Measurements from ENCODE around the gene KLHL18.
"Not testable (repeated sequence)": the region's sequence is repeated elsewhere in the genome, so short reads cannot be mapped to it uniquely, and the experiment has no call there.

Gene KLHL18

DNA sequence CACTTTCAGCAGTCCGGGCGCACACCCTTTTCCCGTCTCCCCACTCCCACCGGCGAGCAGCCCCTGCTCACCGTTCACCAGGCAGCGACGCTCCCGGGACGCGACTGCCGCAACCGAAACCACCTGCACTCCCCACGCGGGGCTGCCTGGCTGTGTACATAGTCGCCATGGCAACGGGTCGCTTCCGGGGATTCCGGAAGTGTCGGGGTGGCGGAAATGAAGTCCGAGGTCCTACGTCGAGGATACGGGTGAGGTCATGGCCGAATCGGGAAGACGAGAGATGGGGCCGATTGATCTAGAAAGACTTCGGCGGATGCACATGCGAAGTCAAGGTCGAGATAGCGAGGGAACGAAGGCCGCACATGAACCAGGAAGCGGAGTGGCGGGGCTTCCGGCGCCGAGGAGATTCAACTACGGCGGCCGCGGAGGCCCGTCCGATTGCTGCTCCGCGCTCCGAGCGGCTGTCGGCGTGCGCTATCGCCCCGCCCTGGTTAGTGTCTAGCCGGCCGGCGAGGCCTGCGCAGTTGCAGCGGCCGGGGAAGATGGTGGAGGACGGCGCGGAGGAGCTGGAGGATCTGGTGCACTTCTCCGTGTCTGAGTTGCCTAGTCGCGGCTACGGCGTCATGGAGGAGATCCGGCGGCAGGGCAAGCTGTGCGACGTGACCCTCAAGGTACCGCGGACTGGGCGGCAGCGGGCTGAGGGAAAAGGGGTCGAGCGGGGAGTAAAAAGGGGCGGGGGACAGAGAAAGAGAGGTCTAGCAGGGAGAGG lies at the start of gene KLHL18, which contains the start of gene KIF9:
Gene KLHL18, plus strand, starts transcription at position 521 of the 769 bp plus-strand sequence. Its CDS starts 22 bp downstream, at position 543.
Gene KIF9, minus strand, starts transcription at position 376 of the 769 bp plus-strand sequence. CDS start 5,425 bp downstream, outside the sequence.
- DNase-seq, result peak; percentile 97

DNA sequence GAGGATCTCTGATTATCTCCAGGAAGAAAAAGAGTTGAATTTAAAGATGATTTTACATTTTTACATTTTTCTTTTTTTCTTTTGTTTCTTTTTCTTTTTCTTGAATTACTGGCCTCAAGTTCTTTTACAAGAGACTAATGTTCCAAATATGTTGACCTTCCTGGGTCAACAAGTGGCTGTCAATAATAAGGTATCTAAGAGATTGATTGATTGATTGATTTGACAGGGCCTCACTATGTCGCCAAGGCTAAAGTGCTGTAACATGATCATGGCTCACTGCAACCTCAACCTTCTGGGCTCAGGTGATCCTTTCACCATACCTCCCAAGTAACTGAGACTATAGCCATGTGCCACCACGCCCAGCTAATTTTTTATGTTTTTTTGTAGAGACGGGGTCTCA lies 44.7 kb upstream of the KLHL18 start:
- DNase-seq, result no peak

DNA sequence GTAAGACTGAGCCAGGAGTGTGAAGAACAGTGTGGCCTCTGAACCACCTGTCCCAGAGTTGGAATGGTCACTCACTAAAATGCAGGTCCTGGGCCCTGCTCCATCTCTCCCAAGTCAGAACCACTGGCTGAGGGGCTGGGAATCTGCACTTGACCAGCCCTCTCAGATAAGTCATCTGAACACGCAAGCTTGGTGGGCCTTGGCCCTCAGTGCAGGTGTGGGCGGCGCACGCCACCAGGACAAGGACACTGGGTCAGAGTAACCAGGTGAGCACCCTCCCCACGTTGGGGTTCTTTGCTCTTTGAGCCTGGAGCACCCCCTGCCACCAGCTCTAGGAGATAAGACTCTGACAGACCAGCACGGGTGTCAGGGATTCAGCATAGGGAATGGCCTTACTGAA lies 42.8 kb upstream of the KLHL18 start:
- no peak for DNase-seq

DNA sequence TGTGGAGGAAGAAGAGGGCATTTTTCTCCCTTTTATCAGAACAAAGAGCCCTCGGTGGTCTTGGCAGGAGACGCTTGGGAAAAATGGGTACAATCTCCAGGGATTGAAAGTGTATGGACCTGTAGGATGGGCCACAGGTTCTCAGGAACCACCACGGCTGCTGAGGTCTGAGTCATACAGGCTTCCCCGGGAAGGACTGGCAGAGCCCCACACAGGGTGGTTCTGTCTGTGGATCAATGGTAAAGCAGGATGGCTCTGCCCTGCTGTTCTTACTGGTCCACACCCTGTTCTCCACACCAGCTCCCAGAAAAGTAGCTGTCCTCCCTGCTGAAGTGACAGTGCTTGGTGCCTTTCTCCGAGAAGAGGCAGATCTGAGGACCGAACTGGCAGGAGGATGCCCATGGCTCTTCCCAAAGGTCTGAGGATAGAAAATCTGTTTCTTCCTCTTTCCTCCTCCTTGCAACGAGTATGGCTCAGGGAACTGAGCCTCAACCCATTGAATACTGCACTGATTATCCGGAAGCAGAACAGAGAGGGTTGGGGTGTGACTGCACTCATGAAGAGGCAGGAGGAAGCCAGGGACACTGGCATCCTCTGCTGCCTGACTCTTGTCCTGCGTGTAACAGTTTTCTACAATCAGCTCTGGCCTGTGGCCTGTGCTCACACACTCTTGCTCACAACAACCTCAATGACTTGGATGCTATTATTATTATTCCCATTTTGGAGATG lies 39.2 kb upstream of the KLHL18 start:
- no peak for DNase-seq

GRCh38 chr3:47244531-47245100 lies 38.1 kb upstream of the KLHL18 start:
- DNase-seq, result no peak

- DNase-seq, result no peak
These were observed 37.5 kb upstream of the KLHL18 start for GRCh38 chr3:47245271-47245670.

DNA sequence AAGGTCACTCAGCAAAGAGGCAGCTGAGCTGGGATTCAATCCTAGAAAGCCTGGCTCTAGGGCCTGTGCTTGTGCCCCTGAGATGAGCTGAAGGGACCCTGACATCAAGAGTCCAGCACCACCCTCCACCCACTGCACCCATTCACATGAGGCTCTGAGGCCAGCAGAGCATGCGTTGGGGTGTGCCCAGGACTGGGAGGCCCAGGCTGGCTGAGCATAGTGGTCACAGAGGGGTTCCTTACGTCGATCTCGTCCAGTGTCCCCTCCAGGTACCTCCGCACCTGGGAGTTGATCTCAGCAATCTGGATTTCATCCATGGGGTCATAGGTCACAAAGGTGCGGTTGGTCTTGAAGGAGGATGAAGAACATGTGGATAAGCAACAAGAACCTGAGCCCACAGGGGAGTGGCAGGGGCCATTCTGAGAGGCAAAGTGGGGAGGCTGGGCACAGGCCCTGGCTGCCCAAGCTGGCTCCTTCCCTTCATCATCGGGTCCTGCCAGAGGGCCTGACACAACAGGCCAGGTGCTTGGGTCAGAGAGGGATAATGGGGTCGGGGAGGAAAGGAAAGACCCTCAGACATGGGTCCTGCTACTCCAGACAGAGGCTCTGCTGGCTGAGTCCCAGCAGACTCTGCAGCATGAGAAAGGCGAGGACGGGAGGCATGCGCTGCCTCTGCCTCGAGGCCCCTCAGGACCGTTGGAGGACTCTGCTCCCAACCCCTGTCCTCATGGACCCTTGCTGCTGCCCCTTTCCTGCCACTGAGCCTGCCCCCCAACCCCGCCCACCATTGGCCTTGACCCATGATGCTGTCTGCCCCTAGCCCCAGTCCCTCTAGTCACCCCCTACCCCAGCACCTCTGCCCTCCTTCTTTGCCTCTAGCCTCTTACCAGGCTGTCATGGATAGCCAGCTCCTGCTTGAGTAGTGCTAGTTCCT lies 35.3 kb upstream of the KLHL18 start:
- DNase-seq, result no peak

DNA sequence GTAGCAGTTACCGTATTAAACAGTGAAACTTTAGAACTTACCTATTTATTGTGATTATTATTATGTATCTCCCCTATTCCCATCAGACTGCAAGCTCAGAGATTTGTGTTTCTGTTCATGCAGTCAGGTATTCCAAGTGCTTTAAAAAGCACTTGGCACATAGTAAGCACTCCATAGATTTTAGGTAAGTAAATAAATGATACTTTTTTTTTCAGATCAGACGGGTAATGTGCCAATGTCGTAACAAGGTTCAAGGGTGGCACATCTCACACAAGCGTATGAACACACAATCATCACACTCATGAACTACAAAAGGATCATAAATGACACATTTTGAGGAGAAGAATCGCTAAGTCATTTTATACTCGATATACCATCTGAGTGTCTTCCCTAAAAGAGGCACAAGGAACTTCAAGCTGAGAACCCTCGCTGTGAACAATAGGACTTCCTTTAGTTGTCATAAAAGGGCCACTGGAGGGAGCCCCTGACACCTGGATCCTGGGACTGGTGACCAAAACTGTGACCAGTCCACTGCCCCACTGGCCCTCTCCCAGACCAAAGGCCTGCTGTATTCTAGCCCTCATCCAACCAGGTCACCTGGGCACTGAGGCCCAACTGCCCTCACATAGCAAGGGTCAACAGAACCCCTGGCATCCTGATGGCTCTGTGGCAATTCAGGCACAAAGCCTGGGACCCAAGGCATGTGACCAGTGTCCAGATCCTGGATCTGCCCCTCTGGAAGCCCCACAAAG lies 32.3 kb upstream of the KLHL18 start:
- no peak for DNase-seq

DNA sequence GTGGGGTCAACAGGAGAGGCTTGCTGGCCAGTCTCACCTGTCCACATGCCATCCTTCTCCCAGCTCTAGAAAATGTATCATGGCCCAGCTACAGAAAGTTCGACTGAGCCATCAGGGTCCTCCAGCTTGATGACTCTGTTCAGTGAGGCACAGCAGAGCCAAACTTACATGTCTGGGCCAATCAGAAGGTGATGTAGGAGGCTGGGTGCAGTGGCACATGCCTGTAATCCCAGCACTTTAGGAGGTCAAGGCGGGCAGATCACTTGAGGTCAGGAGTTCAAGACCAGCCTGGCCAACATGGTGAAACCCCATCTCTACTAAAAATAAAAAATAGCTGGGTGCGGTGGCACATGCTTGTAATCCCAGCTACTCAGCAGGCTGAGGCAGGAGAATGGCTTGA lies 31.7 kb upstream of the KLHL18 start:
- DNase-seq, result not testable (repeated sequence)

DNA sequence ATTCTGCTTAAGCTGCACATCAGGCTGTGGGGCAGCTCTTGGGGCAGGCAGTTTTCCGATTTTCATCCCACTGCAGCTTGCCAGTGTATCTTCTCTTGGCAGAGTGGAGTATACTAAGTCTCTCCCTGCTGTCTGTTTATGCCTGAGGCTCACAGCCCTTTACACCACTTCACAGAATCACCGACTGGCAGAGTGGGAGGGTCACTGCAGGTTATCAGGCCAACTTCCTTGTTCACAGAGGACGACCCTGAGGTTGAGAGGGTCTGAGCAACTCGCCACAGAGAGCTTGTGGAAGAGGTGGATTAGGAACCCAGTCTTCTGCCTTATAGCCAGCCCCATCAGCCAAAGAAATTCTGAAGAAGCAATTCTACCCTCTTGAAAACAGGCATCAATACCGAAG lies 31.1 kb upstream of the KLHL18 start:
- DNase-seq, result no peak

DNA sequence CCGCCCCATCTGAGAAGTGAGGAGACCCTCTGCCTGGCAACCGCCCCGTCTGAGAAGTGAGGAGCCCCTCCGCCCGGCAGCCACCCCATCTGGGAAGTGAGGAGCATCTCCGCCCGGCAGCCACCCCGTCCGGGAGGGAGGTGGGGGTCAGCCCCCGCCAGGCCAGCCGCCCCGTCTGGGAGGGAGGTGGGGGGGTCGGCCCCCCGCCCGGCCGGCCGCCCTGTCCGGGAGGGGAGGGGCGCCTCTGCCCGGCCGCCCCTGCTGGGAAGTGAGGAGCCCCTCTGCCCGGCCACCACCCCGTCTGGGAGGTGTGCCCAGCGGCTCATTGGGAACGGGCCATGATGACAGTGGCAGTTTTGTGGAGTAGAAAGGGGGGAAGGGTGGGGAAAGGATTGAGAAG lies 26.4 kb upstream of the KLHL18 start:
- not testable (repeated sequence) for DNase-seq

- no peak for DNase-seq
These were observed 23.6 kb upstream of the KLHL18 start for GRCh38 chr3:47259114-47259513.

DNA sequence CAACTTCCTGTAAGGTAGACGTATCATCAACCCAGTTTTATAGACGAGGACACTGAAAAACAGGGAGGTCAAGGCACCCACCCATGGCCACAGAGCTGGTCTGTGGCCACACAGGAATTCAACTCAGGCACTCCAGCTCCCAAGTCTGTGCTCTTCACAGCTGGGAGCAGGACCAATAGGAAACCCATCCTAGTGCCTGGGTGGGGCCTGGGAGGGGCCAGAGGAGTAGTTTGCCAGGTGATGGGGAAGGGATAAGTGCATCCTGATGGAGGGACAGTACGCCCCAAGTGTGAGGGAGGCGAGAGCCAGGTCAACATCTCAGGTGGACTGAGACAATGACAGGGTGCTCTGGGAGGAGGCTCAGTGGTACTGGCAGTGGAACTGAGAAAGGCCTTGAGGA lies 22.1 kb upstream of the KLHL18 start:
- DNase-seq, result no peak

DNA sequence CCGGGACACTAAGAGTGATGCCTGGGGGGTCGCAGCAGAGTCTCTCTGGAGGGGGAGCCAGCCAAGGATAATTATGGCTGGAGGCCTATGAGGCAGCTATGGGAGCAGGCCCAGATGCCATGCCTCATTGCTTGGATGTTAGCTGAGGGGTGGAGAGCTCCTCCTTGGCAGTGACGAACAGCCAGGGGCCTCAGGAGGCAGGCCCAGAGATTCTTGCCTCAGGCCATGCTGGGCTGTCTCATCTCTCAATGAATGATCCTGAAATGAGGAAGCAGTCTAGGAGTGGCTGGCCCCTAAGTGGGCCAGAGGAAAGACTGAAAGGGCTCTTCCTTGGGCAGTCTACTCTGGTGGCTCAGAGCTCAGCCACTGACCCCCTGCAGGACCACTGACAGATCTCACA lies 21.4 kb upstream of the KLHL18 start:
- DNase-seq, result no peak

DNA sequence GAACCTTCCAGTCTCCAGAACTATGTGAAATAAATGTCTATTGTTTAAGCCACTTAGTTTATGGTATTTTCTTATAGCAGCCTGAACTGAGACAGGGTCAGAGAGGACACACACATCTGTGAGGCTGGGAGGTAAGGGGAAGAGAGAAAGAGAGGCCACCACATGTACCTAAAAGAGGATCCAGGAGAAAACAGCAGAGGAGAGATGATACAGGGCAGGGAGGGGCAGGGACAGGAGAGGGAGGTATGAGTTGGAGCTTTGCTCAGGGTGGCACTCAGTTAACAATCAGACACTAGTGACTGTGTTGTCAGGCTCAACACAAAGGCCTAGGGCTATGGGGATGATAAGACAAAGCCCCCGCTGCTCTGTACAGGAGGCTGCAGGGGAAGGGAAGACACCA lies 17.7 kb upstream of the KLHL18 start:
- DNase-seq, result no peak

GRCh38 chr3:47265725-47266428 lies 16.9 kb upstream of the KLHL18 start:
- DNase-seq, result no peak

- DNase-seq, result peak; percentile 29
These were observed 15.8 kb upstream of the KLHL18 start for GRCh38 chr3:47266709-47267489.

GRCh38 chr3:47267490-47267824 lies 15.3 kb upstream of the KLHL18 start:
- no peak for DNase-seq

DNA sequence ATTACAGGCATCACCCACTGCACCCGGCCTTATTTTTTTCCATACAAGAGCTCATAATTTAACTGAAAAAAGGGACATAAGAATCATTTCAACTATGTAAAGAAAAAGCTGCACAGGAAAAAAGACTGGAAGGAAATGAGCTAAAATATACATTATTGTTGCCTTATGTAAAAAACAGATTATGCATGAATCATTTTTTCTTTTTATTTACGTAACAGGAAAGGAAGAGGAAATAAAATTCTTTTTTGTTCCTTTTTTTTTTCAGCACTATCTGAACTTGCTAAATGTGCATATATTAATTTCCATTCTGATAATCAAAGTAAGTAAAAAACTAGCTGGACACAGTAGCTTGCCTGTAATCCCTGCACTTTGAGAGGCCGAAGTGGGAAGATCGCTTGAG lies 12.2 kb upstream of the KLHL18 start:
- no peak for DNase-seq

- no peak for DNase-seq
These were observed 9.2 kb upstream of the KLHL18 start for GRCh38 chr3:47273564-47273963.

DNA sequence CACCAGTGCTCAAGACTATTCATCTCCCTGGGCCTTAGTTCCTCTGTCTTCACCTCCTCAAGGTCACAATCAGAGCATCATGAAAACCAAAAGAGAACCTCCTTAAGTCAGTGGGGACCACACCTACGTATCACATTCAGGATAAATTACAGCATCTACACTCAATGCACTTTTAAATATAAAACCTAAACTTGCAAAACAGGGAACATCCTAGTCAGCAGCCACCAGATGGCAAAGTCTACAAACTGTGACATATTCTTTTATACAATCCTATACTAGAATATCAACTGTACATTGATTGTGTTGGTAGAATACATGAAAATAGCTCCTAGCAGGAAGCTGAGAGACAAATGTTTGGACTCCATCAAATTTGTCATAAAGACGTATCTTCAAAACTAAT lies 8.1 kb upstream of the KLHL18 start:
- no peak for DNase-seq
